Keratinocyte (primary cell): ENCODE results near the gene PTPMT1.

Source experiments
- EZH2 ChIP-seq: IDR thresholded peaks from one replicate; pipeline ENCODE4 v1.6.1; 2012; ENCODE audit warnings: inconsistent platforms, mild to moderate bottlenecking, low read length, moderate library complexity
- TF ChIP-seq, protein P1 (sequence below), 3 experiments: IDR thresholded peaks in 1 of 3; conservative IDR thresholded peaks in 1 of 3; optimal IDR thresholded peaks in 1 of 3; 2 replicates in 2 of 3; 3 replicates in 1 of 3; pipeline versions ENCODE3 to v1.5.1; 2011; ENCODE audit warnings: low read length in 3 of 3, mild to moderate bottlenecking in 3 of 3, moderate library complexity in 2 of 3, control low read depth in 1 of 3, inconsistent platforms in 1 of 3; ENCODE audit not compliant: insufficient read depth in 2 of 3; ENCODE audit errors: extremely low read depth in 1 of 3

DNA sequence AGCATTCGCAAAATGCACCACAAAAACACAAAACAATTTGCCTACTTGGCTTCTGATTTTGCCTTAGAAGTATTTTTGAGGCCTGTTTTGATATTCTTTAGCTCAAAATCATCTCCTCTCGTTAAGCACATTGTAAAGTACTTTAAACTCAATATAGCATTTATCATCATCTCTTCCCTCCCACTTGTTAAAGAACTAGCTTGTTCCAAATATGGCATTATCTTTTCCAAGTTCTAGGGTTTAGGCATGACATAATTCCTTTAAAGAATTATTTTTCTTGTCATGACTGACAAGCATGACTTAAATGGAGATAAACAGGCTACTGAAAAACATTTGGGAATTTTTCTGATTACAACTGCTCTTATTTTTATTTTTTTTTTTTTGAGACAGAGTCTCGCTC lies 33.7 kb upstream of the PTPMT1 start:
- TF ChIP-seq, protein P1, sequence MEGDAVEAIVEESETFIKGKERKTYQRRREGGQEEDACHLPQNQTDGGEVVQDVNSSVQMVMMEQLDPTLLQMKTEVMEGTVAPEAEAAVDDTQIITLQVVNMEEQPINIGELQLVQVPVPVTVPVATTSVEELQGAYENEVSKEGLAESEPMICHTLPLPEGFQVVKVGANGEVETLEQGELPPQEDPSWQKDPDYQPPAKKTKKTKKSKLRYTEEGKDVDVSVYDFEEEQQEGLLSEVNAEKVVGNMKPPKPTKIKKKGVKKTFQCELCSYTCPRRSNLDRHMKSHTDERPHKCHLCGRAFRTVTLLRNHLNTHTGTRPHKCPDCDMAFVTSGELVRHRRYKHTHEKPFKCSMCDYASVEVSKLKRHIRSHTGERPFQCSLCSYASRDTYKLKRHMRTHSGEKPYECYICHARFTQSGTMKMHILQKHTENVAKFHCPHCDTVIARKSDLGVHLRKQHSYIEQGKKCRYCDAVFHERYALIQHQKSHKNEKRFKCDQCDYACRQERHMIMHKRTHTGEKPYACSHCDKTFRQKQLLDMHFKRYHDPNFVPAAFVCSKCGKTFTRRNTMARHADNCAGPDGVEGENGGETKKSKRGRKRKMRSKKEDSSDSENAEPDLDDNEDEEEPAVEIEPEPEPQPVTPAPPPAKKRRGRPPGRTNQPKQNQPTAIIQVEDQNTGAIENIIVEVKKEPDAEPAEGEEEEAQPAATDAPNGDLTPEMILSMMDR (optimal IDR thresholded peaks at IDR 0.05 in 1 of 3, IDR thresholded peaks at IDR 0.05 in 1 of 3, conservative IDR thresholded peaks at IDR 0.05 in 1 of 3; ENCODE audit: extremely low read depth in 1 of 3, insufficient read depth in 2 of 3, low read length in 3 of 3) = no peak
- no peak for TF ChIP-seq EZH2
